Epithelial cell of proximal tubule (primary cell): ENCODE results near the gene GABRB2. TPM values are rescaled to one million over a fixed set of nuclear protein-coding genes. Genes with fewer than 3 reads are reported as not detected.

Source experiments
- DNase-seq: peaks from one replicate; pipeline ENCODE4 v3.0.0-alpha.2; 2011; ENCODE audit warnings: low read depth
- H3K4me3 ChIP-seq: 2 replicates; pipeline ENCODE4 v1.5.1; 2011; ENCODE audit warnings: low read depth, mild to moderate bottlenecking, low read length
- CTCF ChIP-seq: conservative IDR thresholded peaks from 2 replicates; pipeline ENCODE4 v1.5.1; 2012; ENCODE audit warnings: low read depth, mild to moderate bottlenecking, low read length
- total RNA-seq: library from RNA; depleted of rRNA; stranded (reverse); fragments of >200 nt; gene quantifications from 2 replicates; pipeline ENCODE4 v1.2.3, GENCODE V29; 2015

GABRB2 gene
- total RNA-seq, 1 donor from 2014 or later: not detected

DNA sequence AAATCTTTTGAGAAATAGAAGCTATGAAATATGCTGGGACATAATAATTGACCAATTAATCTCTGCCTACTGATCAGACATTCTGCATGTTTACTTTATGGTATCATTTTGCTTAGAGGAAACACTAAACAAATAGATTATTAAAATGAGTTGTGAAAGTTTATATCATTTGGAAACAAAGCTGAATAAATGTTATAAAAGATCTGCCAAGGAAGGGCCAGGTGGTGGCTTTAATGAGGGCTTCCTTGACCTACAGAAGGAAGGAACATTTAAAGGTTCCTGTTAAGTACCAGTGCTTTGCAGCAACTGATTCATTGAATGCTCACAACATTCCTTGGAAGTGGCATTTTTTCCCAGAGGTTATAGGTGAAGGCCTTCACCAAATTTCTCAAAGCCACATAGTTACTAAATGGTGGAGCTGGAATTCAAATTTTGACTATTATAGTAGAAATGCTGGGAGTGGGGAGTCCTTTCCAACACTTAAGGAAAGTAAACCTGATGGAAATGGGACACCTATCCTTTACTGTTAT, 250.7 kb downstream of the GABRB2 start:
- TF ChIP-seq CTCF: no peak
- no peak overlapping the region for H3K4me3 ChIP-seq
- no peak for DNase-seq

DNA sequence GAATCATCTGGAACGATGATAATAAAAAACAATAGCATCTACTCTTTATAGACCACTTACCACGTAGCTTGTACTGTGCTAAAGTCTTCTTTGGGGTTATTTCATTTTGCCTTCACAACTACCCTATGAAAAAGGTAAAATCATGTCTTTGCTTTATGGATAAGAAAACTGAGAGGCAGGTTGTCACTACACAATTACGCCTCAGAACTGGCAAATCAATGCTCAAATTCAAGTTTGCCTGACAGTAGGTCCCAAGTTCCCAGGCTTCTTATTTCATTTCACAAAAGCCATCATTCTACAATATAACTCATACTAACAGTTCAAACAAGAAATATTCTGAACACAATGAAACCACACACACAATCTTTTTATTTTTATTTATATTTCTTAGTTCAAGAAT, 258.5 kb downstream of the GABRB2 start:
- no peak overlapping the region for H3K4me3 ChIP-seq
- no peak for TF ChIP-seq CTCF
- DNase-seq: no peak

DNA sequence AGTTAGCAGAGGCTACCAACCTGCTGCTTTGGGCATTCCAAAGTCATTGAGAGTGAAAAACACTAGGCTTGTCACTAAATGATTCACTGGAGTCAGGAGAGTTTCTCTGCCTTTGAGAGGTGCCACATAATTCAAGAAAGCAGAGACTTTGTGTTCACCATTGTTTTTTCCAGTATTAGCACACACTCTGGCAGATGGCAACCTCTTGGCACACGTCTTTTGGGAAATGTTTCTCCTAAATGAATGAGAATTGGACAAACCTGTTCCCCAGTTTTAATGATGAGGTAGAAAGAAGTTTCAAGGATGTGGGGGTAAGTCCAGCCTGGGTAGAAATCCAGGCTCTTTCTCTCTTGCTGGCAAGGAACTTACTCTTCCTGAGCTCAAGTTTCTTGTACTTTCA, 259.1 kb downstream of the GABRB2 start:
- no peak for DNase-seq
- no peak for TF ChIP-seq CTCF
- H3K4me3 ChIP-seq: no peak overlapping the region

- no peak for DNase-seq
- no peak for TF ChIP-seq CTCF
- no peak overlapping the region for H3K4me3 ChIP-seq
Measured at GRCh38 chr5:161286066-161286655, 260.4 kb downstream of the GABRB2 start.

GRCh38 chr5:161284445-161284844, 262.1 kb downstream of the GABRB2 start:
- no peak overlapping the region for H3K4me3 ChIP-seq
- no peak for TF ChIP-seq CTCF
- DNase-seq: no peak

- TF ChIP-seq CTCF: no peak
- DNase-seq: no peak
- no peak overlapping the region for H3K4me3 ChIP-seq
Measured at GRCh38 chr5:161283296-161283695, 263.2 kb downstream of the GABRB2 start.
